Superior temporal gyrus (tissue), 1 donor: Measurements from ENCODE around the gene KCNJ8.
"Not testable (repeated sequence)": the region's sequence is repeated elsewhere in the genome, so short reads cannot be mapped to it uniquely, and the experiment has no call there.

Experiments used
- DNase-seq: peaks from one replicate; pipeline ENCODE4 v3.0.0-alpha.2; 2016; ENCODE audit errors: extremely low spot score

KCNJ8 gene

GRCh38 chr12:21786041-21786531 is 11.6 kb upstream of the KCNJ8 start:
- no peak for DNase-seq

GRCh38 chr12:21782723-21783122 is 8.2 kb upstream of the KCNJ8 start:
- not testable (repeated sequence) for DNase-seq

- no peak for DNase-seq
These were observed 6.3 kb upstream of the KCNJ8 start for GRCh38 chr12:21780786-21781185.

DNA sequence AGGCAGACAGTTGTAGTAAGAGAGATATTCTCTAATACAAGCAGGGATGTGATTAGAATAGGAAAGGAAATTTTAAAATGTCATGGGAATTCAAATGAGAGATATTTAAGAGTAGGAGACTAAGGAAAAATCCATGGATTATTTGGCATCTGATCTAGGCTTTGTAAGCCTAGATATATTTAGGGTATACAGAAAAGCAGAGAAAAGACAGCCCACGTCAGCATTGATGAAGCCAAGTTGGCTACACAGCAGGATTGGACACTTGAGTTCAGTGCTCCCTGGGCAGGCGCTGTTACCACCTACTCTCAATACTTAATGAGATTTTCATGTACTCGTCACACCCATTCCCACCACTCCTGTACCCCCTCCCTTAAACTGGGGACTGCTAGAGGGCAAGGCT is 1.7 kb upstream of the KCNJ8 start:
- no peak for DNase-seq

- no peak for DNase-seq
These were observed 771 bp upstream of the KCNJ8 start for GRCh38 chr12:21775133-21775820.

DNA sequence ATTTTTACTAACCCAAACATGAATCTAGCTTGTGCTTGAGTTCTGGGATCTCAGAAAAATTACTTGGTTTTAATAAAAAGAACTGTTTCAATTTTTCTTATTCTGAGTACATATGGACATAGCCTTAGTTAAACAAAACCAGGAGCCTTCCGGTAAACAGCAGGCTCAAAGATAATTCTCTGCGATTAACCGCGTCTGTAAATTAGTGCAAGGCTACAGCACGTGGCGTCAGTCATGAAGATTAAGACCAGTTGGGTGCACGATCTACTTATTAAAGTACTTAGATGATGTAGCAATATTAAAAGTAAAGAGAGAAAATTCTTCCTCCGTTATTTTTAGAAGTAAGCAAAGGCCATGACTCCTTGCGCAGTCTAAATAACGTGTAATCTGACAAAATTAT is 700 bp downstream of the KCNJ8 start:
- no peak for DNase-seq

GRCh38 chr12:21773263-21773741 is 1.2 kb downstream of the KCNJ8 start:
- no peak for DNase-seq

DNA sequence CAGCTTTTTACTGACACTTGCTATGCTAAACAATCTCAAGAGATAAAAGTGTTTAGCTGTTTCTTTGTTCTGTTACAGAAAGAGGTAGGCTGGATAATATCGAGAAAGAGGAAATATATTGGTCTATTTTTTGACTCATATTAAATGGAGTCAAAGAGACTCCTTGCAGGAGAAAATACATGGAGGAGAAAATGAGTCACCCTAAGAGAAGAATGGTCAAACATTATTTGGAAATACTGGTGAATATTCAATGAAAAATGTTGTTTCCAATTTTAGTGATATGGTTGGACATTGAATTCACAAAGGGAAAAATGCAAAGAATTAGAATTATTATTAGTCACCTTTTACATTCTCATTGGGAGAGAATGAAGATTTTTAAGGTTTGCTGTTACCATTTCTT is 3.2 kb downstream of the KCNJ8 start:
- no peak for DNase-seq

DNA sequence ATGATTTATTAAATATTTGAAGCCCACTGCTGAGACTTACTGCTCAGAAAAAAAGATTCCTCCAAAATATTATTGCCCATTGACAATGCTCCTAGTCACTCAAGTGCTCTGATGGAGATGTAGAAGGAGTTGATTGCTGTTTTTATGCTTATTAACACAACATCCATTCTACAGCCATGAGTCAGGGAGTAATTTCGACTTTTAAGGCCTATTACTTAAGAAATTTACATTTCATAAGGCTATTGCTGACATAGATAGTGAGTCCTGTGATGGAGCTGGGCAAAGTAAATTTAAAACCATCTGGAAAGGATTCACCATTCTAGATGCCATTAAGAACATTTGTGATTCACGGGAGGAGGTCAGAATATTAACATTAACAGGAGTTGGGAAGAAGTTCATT is 5.2 kb downstream of the KCNJ8 start:
- no peak for DNase-seq

GRCh38 chr12:21766403-21766802 is 8.1 kb downstream of the KCNJ8 start:
- no peak for DNase-seq

- no peak for DNase-seq
These were observed 9.6 kb downstream of the KCNJ8 start for GRCh38 chr12:21764950-21765349.

DNA sequence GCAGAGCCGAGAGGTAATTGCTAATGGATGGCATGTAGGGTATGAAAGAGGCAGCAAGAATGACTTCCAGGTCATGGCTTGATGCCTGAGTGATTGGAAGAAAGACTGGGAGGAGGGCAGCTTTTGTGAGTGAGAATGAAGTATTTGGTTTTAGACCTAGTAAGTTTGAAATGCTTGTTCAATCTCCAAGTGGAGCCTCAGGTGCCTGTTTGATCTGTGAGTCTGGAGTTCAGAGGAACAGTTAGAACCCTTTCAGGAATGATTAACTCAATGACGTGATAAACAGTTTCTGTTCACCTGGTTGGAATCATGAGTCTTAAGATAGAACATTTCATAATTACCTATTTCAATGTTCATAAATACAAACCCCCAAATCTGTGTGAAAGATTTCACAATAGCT is 10.4 kb downstream of the KCNJ8 start:
- DNase-seq: no peak

GRCh38 chr12:21763531-21763930 is 11.0 kb downstream of the KCNJ8 start:
- no peak for DNase-seq

GRCh38 chr12:21759737-21760136 is 14.8 kb downstream of the KCNJ8 start:
- no peak for DNase-seq

DNA sequence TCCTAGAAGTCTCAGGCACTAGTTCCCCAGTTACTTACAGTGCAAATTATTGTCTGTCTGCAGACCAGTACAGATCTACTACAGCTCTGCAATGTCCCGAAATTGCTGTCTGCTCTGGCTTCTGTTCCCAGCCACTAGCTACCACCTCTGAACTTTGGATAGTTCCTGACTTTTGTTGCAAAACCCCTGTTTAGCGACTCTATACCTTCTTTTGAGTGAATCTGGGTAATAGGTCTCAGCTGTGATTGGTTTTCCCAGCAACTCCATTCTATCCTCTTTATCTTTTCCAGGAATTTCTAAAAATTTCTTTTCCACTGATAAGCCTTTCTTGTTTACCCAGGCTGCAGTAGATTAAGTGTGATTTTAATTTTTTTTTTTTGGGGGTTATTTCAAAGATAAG is 16.8 kb downstream of the KCNJ8 start:
- no peak for DNase-seq

DNA sequence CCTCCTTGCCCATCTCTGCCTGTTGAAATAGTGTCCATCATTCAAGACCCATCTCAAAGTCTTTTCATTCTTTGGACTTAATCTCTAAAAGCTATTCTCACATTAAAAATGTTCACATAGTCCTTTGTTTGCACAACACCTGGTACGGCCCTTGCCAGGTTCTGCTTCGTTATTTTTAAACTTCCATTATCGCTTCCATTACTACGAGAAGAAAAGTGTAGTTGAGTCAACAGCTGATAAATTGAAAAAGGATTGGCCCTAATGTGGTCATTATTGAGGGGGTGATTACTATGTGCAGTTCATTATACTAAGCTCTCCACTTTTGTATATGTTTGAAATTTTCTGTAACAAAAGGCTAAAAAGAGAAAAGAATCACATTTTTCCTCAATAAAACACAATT is 17.8 kb downstream of the KCNJ8 start:
- no peak for DNase-seq

DNA sequence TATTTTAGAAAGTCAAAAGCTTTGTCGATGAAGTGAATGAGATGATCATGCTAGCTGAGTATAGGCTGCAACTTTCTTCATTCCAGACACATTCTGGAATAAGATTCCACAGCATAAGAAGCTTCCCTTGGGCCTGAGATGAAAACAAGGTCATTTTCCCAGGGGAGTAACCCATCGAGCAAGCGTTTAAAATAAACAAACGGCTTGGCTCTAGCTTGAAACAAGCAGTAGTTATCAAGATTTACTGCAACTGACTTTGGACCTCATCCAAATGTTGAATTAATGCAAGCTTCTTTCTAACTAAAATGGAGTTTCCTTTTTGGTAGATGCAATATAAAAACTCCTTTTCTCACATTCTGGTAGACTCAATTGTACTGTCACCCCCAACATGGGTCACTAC is 23.0 kb downstream of the KCNJ8 start:
- DNase-seq: no peak

- DNase-seq: no peak
These were observed 29.2 kb downstream of the KCNJ8 start for GRCh38 chr12:21745258-21745657.

GRCh38 chr12:21731144-21731543 is 43.4 kb downstream of the KCNJ8 start:
- no peak for DNase-seq

DNA sequence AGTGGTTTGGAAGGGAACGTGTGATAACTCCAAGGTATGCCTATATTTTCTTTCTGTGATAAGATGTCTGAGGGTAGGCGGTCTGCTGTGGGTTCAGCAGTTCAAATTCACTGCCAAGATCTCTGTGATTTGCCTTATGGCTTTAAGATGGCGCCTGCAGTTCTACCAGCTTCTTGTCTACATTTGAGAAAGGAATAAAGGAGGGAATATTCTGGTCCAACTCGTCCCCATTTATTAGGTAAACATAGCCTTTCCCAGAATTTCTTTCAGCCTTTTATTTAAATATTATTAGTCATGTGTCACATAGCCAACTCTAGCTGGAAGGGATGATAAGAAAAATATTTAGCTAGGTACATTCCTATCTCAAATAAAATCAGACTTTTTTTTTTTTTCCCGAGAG is 48.8 kb downstream of the KCNJ8 start:
- DNase-seq: no peak

GRCh38 chr12:21718944-21719650 is 55.4 kb downstream of the KCNJ8 start:
- no peak for DNase-seq

- DNase-seq: no peak
These were observed 56.1 kb downstream of the KCNJ8 start for GRCh38 chr12:21718403-21718802.

- DNase-seq: no peak
These were observed 56.7 kb downstream of the KCNJ8 start for GRCh38 chr12:21717767-21718166.
